Measurements from ENCODE around the gene POU2AF1.

Gene POU2AF1

DNA sequence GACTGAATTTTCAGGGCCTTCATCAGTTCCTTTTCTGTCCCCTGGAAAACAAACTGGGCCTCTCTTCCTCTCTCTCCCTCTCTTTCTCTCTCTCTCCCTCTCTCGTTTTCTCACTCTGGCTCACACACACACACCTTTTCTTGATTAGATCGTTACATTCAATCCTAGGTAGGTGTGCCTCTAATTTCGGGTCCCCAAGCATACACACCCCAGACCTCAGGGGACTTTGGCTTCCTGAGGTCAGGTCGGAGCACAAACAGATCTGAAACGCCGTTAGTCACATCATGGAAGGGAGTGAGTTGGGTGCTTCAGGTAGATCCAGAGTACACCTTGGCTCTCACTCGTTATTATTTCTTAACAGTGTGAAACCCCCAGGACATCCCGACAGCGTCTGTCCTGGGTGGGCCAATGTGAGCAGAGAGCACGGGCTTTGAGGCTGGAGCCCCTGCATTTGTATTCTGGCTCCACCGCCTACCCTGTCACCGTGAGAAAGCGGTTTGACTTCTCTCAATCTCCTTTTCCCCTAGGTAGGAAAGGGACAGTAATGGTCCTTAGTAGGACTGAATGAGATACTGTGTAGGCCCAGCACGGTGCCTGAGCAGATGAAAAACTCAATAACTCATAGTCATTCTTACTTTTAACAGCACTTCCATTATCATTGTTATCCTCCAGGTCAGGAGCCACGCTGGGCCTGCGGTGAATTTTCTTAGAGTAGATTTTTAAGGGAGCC, 37.3 kb upstream of the POU2AF1 start:
- TF ChIP-seq POLR2A (IDR thresholded peaks at IDR 0.05; ENCODE audit: low read depth, low read length) = no peak
- DNase-seq (ENCODE audit: insufficient read length, low spot score) (no peak), FAIRE-seq (no peak)

DNA sequence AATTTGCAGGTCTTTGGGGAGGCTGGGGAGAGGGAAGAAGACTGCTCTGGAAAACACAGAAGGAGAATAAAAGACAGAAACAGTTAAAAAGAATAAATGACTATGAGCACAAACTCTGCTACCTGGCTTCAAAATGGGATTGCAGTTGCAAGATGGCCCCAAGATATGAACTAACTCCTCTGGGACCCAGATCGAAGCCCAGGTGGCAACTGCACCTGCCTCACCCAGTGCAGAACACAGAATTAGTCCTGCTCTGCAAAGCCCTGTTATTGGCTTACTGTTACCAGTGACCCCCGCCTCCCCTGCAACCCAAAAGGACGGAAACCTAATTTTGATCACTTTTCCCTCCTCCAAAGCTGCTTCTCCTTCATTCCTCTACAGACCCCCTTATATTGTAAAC, 35.9 kb upstream of the POU2AF1 start:
- DNase-seq (ENCODE audit: insufficient read length, low spot score) (no peak), FAIRE-seq (no peak)

DNA sequence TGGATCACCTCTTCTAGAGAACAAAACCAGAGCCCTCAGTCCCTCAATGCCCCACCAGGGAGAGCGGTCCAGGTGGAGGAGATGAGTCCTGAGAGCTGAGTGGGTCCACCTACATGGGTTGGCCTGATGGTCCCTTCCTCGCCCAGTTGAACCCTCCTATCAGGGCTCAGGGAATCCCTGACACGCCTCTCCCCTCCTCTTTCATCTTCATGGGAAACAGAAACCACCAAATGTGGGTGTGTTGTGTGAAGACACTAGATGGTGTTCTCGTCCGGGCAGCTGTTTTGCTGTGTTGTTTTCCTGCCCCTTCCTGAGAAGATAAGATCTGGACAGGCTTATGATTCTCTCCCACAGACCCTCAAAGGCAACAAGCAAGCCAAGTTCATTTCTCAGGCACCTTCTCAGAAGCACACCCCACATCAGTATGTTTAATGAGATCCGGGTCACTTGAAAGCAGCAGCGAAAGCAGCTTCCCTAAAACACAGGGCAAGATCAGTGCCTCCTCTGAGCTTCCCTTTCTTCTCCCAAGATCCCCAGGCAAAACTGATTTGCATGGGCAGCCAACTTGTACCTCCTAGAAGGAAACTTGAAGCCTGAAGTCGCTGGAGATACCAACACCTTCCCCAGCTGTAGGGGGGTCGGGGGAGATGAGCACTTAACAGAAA, 35.3 kb upstream of the POU2AF1 start:
- FAIRE-seq = no peak
- no peak for TF ChIP-seq POLR2A (IDR thresholded peaks at IDR 0.05; ENCODE audit: low read depth, low read length)
- DNase-seq (ENCODE audit: insufficient read length, low spot score) = no peak

More for the DNA sequence above, 35.9 kb upstream of the POU2AF1 start:
- no peak for TF ChIP-seq POLR2A (IDR thresholded peaks at IDR 0.05; ENCODE audit: low read depth, low read length)

DNA sequence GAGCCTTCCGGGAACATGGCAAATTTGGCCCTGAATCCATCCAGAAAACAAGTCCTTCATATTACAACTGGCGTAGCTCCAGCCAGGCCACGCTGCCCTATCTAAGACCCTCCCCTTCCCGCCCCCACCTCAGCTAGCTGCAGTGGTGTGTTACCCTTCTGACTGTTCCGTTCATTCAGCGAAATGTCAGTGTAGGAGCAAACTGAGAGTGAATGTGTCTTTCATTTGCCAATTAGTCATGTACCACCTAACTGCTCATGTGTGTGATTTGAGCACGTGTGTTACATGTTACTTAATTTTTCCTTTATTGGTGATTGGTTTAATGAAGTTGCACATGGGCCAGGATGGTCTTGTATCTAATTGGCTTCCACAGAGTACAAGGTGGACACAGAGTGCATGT, 34.8 kb upstream of the POU2AF1 start:
- DNase-seq (ENCODE audit: insufficient read length, low spot score) = no peak
- no peak for FAIRE-seq
- TF ChIP-seq POLR2A (IDR thresholded peaks at IDR 0.05; ENCODE audit: low read depth, low read length) = no peak

DNA sequence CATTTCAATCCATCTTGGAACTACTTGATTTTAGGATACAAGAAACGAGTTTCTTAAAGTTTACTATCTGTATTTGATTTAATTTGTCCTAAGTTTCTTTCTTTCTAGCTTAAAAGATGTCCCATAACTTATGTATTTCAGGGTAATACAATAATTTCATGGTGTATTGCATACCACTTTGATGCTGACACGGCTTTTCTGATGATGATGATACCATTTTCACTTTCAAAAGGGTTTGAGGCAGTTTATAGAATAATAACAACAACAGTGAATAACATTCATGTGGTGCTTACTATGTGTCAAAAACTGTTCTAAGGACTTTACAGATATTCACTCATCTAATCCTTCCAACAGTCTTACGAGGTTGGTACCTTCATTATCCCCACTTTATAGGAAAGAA, 33.2 kb upstream of the POU2AF1 start:
- no peak for DNase-seq (ENCODE audit: insufficient read length, low spot score)
- FAIRE-seq = no peak
- TF ChIP-seq POLR2A (IDR thresholded peaks at IDR 0.05; ENCODE audit: low read depth, low read length) = no peak

DNA sequence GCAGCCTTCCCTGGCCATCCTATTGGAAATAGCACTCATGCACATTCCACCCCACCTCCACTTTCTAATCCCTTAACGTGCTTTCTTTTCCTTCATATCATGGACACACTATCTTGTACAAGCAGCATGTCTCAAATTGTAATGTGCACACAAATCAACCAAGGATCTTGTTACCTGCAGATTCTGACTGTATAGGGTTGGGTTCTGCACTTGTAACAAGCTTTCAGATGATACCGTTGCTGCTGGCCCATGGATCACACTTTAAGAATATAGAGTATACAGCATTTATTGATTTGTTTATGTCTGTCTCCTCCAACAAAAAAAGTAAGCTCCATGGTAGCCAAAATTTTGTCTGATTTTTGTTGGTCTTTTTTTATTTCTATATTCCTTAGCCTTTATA, 32.4 kb upstream of the POU2AF1 start:
- DNase-seq (ENCODE audit: insufficient read length, low spot score) (no peak), FAIRE-seq (no peak)
- TF ChIP-seq POLR2A (IDR thresholded peaks at IDR 0.05; ENCODE audit: low read depth, low read length) = no peak

DNA sequence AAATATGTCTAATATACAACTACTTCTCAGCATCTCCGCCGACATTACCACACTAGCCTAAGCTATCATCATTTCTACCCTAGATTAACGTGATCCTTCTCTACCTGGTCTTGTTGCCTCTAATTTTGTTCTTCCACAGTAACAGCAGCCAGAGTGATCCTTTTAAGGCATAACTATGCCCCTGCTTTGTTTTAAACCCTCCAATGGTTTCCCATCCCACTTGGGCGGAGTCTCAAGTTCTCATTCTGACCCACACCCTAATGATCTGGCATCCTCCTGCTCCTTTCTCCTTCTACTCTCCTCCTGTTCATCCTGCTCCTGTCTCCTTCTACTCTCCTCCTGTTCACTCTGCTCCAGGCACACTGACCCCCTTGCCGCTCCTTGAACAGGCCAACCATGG, 31.9 kb upstream of the POU2AF1 start:
- no peak for TF ChIP-seq POLR2A (IDR thresholded peaks at IDR 0.05; ENCODE audit: low read depth, low read length)
- no peak for FAIRE-seq

DNA sequence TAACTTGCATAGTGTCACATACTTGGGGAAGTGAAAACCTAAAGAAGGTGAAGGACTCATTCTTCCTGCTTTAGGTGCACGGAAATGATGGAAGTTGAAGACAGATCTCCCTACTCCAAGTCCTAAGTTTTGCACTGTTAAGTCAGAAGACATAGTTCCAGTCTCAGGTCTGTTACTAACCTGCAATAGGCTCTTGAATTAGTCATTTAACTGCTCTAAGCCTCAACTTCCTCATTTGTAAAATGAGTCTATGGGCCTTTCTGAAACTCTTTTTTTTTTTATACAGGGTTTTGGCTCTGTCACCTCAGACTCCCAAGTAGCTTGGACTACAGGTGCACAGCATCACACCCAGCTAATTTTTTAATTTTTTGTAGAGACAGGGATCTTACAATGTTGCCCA, 30.8 kb upstream of the POU2AF1 start:
- DNase-seq (ENCODE audit: insufficient read length, low spot score) = no peak
- TF ChIP-seq POLR2A (IDR thresholded peaks at IDR 0.05; ENCODE audit: low read depth, low read length) = no peak
- FAIRE-seq = no peak

More for the DNA sequence above, 31.9 kb upstream of the POU2AF1 start:
- no peak for DNase-seq (ENCODE audit: insufficient read length, low spot score)

DNA sequence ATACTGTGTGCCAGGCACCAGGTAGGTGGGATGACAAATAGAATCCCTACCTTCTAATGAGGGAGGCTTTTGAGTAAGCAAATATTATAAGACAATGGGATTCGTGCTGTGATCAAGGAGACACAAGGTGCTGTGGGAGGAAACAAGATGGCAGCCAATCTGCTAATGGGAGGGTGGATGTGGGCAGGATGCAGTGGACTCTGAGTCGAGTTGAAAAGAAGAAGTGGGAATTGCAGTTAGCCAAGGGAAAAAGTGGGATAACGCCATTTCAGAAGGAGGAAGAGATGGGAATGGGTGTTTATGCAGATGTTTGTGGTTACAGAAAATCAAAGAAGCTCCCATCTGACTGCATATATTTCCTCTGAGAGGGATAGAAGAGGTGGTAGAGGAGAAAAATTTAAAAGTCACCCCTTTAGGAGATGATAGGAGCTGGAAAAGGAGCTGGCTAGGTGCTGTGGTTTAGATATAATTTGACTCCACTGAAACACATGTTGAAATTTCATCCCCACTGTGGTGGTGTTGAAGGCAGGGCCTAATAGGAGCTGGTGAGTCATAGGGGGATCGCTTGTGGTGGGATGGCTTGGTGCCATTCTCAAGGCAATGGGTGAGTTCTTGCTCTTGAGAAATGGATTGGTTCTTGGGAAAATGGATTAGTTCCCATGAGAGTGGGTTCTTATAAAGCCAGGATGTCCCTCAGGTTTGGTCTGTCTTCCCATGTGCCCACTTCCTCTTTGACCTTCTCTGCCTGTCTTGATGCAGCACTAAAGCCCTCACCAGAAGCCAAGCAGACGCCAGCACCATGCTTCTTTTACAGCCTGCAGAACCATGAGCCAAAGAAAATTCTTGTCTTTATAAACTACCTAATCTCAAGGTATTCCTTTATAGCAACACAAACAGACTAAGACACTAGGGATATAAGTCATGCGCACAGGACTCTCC, 30.0 kb upstream of the POU2AF1 start:
- FAIRE-seq (no peak), DNase-seq (ENCODE audit: insufficient read length, low spot score) (no peak)
- TF ChIP-seq POLR2A (IDR thresholded peaks at IDR 0.05; ENCODE audit: low read depth, low read length) = no peak

DNA sequence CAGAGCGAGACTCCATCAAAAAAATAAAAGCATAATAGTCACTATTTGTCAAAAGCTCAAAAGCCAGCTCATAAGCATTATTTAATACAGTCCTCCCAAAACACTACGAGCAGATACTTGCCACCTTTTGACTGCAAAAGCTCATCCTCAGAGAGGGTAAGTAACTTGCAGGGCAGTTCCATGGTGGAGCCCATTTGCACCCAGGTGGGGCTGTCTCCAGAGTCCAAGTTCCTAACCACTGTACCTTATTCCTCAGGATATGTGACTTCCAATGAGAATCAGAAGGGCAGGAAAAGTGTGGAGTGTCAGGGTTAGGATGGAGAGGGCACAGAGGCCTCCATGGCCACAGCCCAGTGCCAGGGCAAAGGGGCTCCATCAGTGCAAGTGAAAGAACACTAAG, 28.6 kb upstream of the POU2AF1 start:
- TF ChIP-seq POLR2A (IDR thresholded peaks at IDR 0.05; ENCODE audit: low read depth, low read length) = no peak
- FAIRE-seq (no peak), DNase-seq (ENCODE audit: insufficient read length, low spot score) (no peak)

DNA sequence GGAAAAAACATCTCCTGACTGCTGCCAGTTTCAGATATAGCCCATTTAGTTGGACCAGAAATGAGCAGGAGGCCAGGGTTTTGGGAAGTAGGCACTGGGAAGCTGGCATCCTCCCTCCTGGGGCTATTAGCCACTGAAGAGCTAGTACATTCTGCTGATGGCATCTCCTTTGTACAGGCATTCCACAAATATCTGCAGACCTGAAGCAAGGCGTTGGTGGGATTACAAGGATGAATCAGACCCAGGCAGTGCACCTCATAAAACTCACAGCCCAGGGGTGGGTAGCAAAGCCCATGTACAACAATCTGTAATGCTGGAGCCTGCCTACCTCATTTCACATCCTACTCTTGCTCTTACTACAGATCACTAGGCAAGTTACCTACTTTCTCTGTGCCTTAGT, 27.5 kb upstream of the POU2AF1 start:
- no peak for TF ChIP-seq POLR2A (IDR thresholded peaks at IDR 0.05; ENCODE audit: low read depth, low read length)
- no peak for DNase-seq (ENCODE audit: insufficient read length, low spot score)
- FAIRE-seq = no peak

DNA sequence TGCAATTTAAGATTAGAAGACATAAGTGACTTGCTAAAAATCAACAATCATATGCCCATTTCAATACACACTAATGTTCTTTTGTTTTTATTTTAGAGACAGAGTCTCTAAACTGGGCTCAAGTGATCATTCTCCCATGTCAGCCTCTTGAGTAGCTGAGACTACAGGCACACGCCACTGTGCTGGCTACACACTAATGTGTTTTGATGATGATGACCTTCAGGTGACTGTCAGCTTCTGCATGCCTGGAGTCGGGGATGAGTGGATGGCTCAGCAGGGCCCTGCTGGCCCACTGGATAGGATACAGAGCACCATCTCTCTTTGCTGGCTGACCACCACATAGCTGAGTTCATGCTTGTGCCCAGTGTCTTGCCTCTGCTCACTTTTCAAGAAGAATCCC, 27.0 kb upstream of the POU2AF1 start:
- no peak for TF ChIP-seq POLR2A (IDR thresholded peaks at IDR 0.05; ENCODE audit: low read depth, low read length)

DNA sequence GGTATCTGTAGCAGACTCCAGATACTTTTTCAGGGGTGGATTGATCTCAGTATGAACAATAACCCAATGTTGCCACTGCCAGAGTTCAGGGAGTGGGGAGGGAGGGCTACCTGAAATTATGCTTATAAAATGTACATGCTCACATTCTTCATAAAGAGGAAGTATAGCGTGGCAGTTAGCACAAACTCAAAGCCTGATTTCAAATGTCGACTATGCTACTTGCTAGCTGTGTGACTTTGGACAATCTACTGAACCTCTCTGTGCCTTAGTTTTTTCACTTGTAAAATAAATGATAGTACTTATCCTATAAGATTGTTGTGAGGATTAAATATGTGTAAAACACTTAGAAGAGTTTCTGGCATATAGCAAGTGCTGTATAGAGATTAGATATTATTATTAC, 26.5 kb upstream of the POU2AF1 start:
- DNase-seq (ENCODE audit: insufficient read length, low spot score) = no peak
- no peak for TF ChIP-seq POLR2A (IDR thresholded peaks at IDR 0.05; ENCODE audit: low read depth, low read length)
- no peak for FAIRE-seq

More for the DNA sequence above, 27.0 kb upstream of the POU2AF1 start:
- DNase-seq (ENCODE audit: insufficient read length, low spot score) (no peak), FAIRE-seq (no peak)

DNA sequence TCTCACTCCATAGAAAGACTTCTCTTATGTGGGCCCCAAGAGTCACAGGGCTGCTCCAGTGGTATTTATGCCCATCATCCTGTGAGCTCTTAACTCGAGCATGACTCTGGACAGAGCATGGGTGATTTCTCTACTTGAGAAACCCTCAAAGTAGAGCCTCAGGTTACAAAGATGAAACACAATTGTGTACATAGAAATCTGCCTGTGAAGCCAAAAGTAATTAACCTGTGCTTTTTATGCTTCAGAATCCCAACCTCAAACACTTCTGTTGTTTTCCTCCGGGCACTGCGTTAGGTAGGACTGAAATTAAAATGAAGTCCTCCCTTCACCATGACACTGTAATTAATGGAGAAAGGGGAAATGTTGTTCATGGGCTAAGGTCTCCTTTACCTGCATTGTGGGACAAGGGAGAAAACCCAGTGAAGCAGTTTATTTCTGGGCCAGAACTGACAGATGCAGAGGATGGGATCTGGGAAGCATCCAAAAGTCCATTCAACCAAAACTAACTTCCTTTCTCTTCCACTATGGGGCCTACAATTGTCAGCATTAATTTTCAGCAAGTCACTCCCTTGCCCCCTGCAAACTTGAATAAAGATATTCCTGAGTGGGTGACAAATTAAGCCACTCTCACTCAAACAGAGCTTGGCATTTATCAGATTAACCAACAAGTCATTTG, 24.1 kb upstream of the POU2AF1 start:
- no peak for DNase-seq (ENCODE audit: insufficient read length, low spot score)
- no peak for FAIRE-seq
- TF ChIP-seq POLR2A (IDR thresholded peaks at IDR 0.05; ENCODE audit: low read depth, low read length) = no peak
